HL-60/S4 treated with retinoic acid at 250 ng/mL for 4 days and 3 days (cell line): Measurements from ENCODE around the gene CENPB.
"Not testable (repeated sequence)": the region's sequence is repeated elsewhere in the genome, so short reads cannot be mapped to it uniquely, and the experiment has no call there.

ENCODE experiments used
- in situ Hi-C: fragments of 300-500 bp; cut with MboI; formaldehyde crosslinking; loops from 2 replicates; pipeline ENCODE4 v1.7.0; 2022; ENCODE audit warnings: low sequenced_read_pairs

The CENPB gene

GRCh38 chr20:3786665-3787323 lies at the start of gene CENPB:
Gene CENPB (minus strand): TSS chr20:3786740. CDS start chr20:3786483, 257 bp downstream.
- in situ Hi-C loops: no loop called here

DNA sequence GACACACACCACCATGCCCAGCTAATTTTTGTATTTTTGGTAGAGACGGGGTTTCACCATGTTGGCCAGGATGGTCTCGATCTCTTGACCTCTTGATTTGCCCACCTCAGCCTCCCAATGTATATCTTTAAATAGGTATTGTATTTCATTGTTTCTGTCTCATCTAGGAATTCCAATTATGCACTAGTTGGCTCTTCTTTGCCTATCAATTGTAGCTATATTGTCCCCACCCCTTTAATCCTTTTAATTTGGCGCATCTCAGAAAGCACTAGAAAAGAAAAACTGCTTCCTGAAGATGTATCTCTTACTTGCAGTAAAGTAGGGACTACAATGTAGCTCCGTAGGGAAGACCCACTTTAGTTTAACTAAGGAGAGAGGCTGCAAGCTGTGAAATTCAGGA lies 49.6 kb upstream of the CENPB start:
- in situ Hi-C loops: no loop called here

DNA sequence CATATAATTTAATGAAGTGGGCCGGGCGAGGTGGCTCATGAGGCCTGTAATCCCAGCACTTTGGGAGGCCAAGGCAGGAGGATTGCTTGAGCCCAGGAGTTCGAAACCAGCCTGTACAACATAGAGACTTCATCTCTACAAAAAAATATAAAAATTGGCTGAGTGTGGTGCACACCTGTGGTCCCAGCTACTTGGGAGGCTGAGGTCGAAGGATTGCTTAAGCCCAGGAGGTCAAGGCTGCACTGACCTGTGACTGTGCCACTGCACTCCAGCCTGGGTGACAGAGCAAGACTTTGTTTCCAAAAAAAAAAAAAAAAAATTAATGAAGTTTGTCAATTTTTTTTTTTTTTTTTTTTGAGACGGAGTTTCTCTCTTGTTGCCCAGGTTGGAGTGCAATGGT lies 43.4 kb upstream of the CENPB start:
- in situ Hi-C loops: not testable (repeated sequence)

- in situ Hi-C loops: no loop called here
Observed at GRCh38 chr20:3828798-3829197, 42.3 kb upstream of the CENPB start.

DNA sequence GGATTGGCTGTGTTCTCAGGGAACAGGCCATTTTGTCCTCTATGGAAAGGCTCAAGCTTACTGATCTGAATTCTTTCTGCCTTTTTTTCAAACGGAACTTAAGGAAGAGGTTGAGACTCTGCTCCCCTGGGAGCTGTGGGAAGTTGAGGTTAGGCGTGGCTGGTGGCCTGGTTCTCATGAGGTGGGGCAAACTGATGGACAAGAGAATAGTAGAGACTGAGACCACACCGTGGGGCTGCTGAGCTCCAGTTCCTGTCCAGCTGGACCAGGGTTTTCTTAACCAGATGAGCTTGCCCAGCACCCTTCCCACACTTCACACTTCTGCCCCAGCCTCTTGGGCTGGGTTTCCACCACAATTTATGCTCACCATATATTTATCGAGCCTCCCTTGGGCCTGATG lies 39.9 kb upstream of the CENPB start:
- in situ Hi-C loops: no loop called here

GRCh38 chr20:3825526-3825925 lies 39.0 kb upstream of the CENPB start:
- in situ Hi-C loops: no loop called here

DNA sequence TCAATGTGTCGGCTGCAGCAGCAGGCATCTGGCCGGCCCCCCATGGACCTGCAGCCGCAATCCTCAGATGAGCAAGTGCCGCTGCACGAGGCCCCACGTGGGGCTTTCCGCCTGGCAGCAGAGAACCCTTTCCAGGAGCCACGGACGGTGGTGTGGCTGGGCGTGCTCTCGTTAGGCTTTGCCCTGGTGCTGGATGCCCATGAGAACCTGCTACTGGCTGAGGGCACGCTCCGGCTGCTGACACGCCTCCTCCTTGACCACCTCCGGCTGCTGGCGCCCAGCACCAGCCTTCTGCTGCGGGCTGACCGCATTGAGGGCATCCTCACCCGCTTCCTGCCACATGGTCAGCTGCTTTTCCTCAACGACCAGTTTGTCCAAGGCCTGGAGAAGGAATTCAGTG lies 37.3 kb upstream of the CENPB start:
- in situ Hi-C loops: no loop called here

GRCh38 chr20:3821996-3822395 lies 35.5 kb upstream of the CENPB start:
- in situ Hi-C loops: no loop called here

- in situ Hi-C loops: no loop called here
Observed at GRCh38 chr20:3820901-3821727, 34.6 kb upstream of the CENPB start.

- in situ Hi-C loops: no loop called here
Observed at GRCh38 chr20:3820048-3820900, 33.7 kb upstream of the CENPB start, which contains the start of gene AP5S1. Gene AP5S1 (plus strand): TSS chr20:3820547. CDS start chr20:3822118, 1,571 bp downstream.

GRCh38 chr20:3819411-3820047 lies 33.0 kb upstream of the CENPB start:
- in situ Hi-C loops: no loop called here

DNA sequence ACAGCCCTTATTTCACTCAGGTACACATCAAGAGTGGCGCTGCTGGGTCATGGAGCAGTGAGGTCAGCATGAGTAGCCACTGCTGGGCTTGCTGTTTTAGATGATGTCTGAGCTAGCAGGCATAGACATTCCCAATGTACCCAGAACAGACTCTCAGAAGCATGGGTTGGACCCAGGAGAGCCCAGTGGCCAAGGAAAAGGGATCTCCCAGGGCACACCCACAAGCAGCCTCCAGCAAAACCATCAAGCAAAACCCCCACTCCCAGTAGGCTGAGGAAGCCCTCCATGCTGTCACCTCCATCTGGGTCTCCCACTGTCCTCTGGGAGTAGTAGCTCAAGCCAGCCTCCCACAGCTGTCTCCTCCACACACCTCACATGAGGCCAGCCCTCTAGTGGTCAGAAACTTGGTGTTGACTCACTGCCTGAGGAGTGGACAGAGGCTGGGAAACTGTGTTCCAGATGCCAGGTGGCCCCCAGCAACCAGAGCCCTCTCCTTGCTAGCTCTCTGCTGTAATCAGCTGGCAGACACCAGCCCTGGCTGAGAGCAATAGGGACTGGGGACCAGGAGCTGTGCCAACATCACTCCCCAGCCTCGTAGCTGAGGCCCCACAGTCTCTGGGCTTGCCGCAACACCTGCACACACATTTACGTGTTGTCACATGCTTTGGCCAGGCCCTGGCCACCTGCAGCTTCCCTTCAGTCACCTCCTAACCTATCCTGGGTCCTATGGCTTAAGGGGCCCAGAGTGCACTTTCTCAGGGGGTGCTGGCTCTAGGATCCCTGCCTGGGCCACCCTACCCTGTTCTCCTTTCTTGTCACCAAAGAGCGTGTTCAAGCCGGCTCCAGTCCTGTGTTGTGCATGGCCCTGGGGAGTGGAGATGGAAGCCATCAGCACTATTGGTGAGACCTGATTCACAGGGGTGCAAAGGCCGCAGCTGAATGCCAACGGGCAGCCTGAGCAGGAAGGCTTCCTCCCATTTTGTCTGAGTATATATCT lies 31.9 kb upstream of the CENPB start:
- in situ Hi-C loops: no loop called here

DNA sequence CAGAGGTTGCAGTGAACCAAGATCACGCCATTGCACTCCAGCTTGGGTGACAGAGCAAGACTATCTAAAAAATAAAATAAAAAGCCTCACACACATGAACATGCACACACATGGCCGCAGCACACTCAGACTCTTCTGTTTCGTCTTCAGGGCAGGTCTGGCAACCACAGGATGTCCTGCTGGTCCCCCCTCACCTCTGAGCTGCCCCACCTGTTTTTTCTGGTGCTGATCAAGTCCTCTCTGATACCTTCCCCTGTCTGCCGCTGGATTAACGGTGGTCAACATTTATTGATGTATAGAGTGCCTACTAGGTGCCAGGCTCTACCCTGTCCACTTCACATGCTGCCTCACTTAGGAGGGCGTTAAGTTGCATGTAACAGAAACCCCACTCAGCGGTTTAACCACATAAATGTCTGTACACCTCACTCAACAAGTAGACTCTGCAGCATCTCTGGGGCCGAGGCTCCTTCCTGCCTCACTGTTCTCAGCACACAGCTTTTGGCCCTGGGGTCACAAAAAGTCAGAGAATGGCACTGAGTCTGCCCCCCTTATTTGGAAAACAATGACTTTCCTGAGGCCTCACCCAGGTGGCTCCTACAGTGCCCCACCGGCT lies 29.3 kb upstream of the CENPB start:
- in situ Hi-C loops: no loop called here

- in situ Hi-C loops: no loop called here
Observed at GRCh38 chr20:3814928-3815495, 28.5 kb upstream of the CENPB start.

DNA sequence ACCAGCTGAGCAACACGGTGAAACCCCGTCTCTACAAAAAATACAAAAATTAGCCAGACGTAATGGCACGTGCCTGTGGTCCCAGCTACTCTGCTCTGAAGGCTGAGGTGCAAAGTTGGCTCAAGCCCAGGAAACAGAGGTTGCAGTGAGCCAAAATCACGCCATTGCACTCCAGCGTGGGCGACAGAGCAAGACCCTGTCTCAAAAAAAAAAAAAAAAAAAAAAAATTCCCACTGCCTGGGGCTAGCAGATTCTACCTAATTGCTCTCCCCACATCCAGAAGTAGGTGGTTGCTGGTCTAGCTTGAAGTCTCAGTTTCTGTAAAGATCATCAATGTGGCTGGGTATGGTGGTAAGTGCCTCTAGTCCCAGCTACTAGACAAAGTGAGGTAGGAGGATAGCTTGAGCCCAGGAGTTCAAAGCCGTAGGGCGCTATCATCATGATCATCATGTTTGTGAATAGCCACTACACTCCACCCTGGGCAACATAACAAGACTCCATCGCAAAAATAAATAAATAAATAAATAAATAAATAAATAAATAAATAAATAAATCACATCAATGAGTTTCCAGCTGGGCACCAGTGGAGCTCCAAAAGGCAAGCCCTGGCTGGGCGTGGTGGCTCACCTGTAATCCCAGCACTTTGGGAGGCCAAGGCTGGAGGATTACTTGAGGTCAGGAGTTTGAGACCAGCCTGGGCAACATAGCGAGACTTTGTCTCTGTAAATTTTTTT lies 27.5 kb upstream of the CENPB start:
- in situ Hi-C loops: no loop called here

DNA sequence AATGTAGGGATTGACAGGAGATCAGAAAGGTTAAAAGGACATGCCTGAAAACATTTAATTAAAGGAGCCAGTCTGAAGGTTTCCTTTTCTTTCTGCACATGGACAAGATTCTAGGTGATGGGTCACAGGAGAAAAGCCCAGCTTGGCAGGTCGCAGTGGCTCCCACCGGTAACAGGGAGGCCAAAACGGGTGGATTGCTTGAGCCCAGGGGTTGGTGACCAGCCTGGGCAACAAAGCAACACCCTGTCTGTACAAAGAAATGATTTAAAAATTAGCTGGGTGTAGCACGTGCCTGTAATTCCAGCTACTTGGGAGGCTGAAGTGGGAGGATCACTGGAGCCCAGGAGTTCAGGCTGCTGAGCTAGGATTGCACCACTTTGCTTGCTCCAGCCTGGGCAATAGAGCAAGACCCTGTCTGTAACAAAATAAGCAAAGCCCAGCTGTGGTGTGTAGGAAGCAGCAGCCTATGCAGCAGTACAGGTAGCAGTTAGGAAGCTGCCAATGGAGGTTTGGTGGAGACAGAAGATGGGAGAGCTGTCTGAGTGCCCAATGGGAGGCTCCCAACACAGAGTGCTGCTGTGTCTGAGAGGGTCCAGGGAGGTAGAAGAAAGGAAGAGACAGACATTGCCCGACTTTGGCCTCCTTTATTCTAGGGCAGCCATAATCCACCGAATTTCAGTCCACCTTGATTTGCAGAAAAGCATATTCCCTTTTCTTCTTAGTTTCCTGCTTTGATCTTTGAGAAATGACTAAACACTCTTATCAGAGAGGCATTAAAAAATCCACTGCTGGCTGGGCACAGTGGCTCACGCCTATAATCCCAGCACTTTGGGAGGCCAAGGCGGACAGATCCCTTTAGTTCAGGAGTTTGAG lies 26.7 kb upstream of the CENPB start:
- in situ Hi-C loops: no loop called here

DNA sequence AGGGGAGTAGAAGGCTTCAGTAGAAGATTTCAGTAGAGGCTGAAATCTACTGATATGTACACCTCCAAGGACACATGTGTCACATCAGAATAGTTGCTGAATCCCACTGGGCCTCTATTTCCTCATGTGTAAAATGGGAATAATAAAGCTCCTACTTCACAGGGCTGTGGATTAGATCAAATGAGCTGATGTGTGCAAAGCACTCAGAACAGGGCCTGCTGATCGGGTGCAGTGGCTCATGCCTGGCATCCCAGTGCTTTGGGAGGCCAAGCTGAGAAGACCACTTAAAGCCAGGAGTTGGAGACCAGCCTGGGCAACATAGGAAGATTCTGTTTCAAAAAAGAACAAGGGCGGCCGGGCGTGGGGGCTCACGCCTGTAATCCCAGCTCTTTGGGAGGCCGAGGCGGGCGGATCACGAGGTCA lies 25.7 kb upstream of the CENPB start:
- in situ Hi-C loops: no loop called here
